ENCODE results near the gene TRAPPC4. TPM values are rescaled to one million over a fixed set of nuclear protein-coding genes. Genes with fewer than 3 reads are reported as not detected.
A peak's percentile ranks its signal among the peaks of the same experiment; 100 is the strongest.

The TRAPPC4 gene
- total RNA-seq, 1 experiment from 2014 or later: 78.9 TPM

- BruUV-seq (replicated peaks): no TSS peak
- Histone ChIP-seq H3K9me3 (ENCODE audit: control insufficient read depth, insufficient read depth, low read depth, low read length) (no peaks in the 10 kb centered on the region), H3K4me3 (ENCODE audit: low read depth in 2 of 2, low read length in 2 of 2) (no peak overlapping the region), H3K4me1 (ENCODE audit: control insufficient read depth, insufficient read depth, low read length) (no peaks in the 10 kb centered on the region), H3K36me3 (ENCODE audit: control insufficient read depth, insufficient read depth, low read length) (no peaks in the 10 kb centered on the region), H3K27ac (ENCODE audit: low read length) (no peak overlapping the region), H3K27me3 (ENCODE audit: control insufficient read depth, insufficient read depth, low read length) (no peaks in the 10 kb centered on the region)
- in situ Hi-C loops (cut with HindIII; ENCODE audit: low pct_unique_long_range_greater_than_20kb, low sequenced_read_pairs): no loop called here
- no peak for TF ChIP-seq TCF7L2 (IDR thresholded peaks at IDR 0.05; ENCODE audit: low read depth, low read length)
- TF ChIP-seq POLR2AphosphoS5 (IDR thresholded peaks at IDR 0.05; ENCODE audit: low read depth, low read length): no peak
- TF ChIP-seq CTCF (IDR thresholded peaks at IDR 0.05): no peak
- ChIA-PET CTCF (interaction anchor here (0.5 kb wide), 1 partner anchor 26 kb away, joined by 5 read pairs; no protein-coding TSS in a partner anchor), POLR2A (no interaction called here)
- DNase-seq (ENCODE audit: low read depth, low spot score) (no peak), ATAC-seq (no peak)
- intact Hi-C loops (cut with micrococcal nuclease; ENCODE audit: unreplicated experiment): no loop called here
Observed at GRCh38 chr11:118975771-118976709, 42.5 kb upstream of the TRAPPC4 start.

GRCh38 chr11:118979434-118979833, 39.1 kb upstream of the TRAPPC4 start:
- no peaks in the 10 kb centered on the region for H3K27me3 ChIP-seq (ENCODE audit: control insufficient read depth, insufficient read depth, low read length)
- ChIA-PET POLR2A (no interaction called here), CTCF (interaction anchor here (0.5 kb wide), 1 partner anchor 52 kb away, joined by 5 read pairs; no protein-coding TSS in a partner anchor)
- no peak overlapping the region for H3K27ac ChIP-seq (ENCODE audit: low read length)
- no TSS peak for BruUV-seq (replicated peaks)
- H3K4me3 ChIP-seq (ENCODE audit: low read depth in 2 of 2, low read length in 2 of 2): no peak overlapping the region
- intact Hi-C loops (cut with micrococcal nuclease; ENCODE audit: unreplicated experiment): no loop called here
- in situ Hi-C loops (cut with HindIII; ENCODE audit: low pct_unique_long_range_greater_than_20kb, low sequenced_read_pairs): no loop called here
- H3K36me3 ChIP-seq (ENCODE audit: control insufficient read depth, insufficient read depth, low read length): no peaks in the 10 kb centered on the region
- no peaks in the 10 kb centered on the region for H3K9me3 ChIP-seq (ENCODE audit: control insufficient read depth, insufficient read depth, low read depth, low read length)
- no peak for TF ChIP-seq CTCF (IDR thresholded peaks at IDR 0.05)
- DNase-seq (ENCODE audit: low read depth, low spot score) (no peak), ATAC-seq (no peak)
- H3K4me1 ChIP-seq (ENCODE audit: control insufficient read depth, insufficient read depth, low read length): no peaks in the 10 kb centered on the region

GRCh38 chr11:118980191-118980881, 38.2 kb upstream of the TRAPPC4 start:
- no TSS peak for BruUV-seq (replicated peaks)
- no peaks in the 10 kb centered on the region for H3K36me3 ChIP-seq (ENCODE audit: control insufficient read depth, insufficient read depth, low read length)
- no peaks in the 10 kb centered on the region for H3K27me3 ChIP-seq (ENCODE audit: control insufficient read depth, insufficient read depth, low read length)
- CTCF ChIA-PET: no interaction called here
- no peaks in the 10 kb centered on the region for H3K4me1 ChIP-seq (ENCODE audit: control insufficient read depth, insufficient read depth, low read length)
- H3K4me3 ChIP-seq (ENCODE audit: low read depth in 2 of 2, low read length in 2 of 2): no peak overlapping the region
- ATAC-seq (peak; percentile 35; the same call in 1 of the 2 replicates), DNase-seq (ENCODE audit: low read depth, low spot score) (no peak)
- intact Hi-C loops (cut with micrococcal nuclease; ENCODE audit: unreplicated experiment): no loop called here
- no peaks in the 10 kb centered on the region for H3K9me3 ChIP-seq (ENCODE audit: control insufficient read depth, insufficient read depth, low read depth, low read length)
- POLR2A ChIA-PET: interaction anchor here (0.6 kb wide), 1 partner anchor 70 kb away, joined by 10 read pairs; no protein-coding TSS in a partner anchor
- TF ChIP-seq POLR2AphosphoS5 (IDR thresholded peaks at IDR 0.05; ENCODE audit: low read depth, low read length): no peak
- TF ChIP-seq CTCF (IDR thresholded peaks at IDR 0.05): no peak
- no peak for TF ChIP-seq TCF7L2 (IDR thresholded peaks at IDR 0.05; ENCODE audit: low read depth, low read length)
- TF ChIP-seq SIN3A (IDR thresholded peaks at IDR 0.05; ENCODE audit: borderline replicate concordance, insufficient read depth, low read depth, low read length): no peak
- TF ChIP-seq REST (IDR thresholded peaks at IDR 0.05; ENCODE audit: insufficient read depth in 1 of 2, low read depth in 2 of 2, low read length in 1 of 2): no peak
- in situ Hi-C loops (cut with HindIII; ENCODE audit: low pct_unique_long_range_greater_than_20kb, low sequenced_read_pairs): no loop called here
- H3K27ac ChIP-seq (ENCODE audit: low read length): no peak overlapping the region

All from Panc1 (cell line).